A549 (cell line): ENCODE results near the gene JPH2. TPM values are rescaled to one million over a fixed set of nuclear protein-coding genes. Genes with fewer than 3 reads are reported as not detected.

Source experiments
- ATAC-seq, 2 experiments: fragments of 200-7000 bp in 1 of 2; fragments of >200 bp in 1 of 2; cut with Nextera tagmentation in 1 of 2; cut with Tn5 transposase in 1 of 2; 3 replicates each; pipeline versions ENCODE4 v1.8.0 to v1.9.1; 2018 to 2020; ENCODE audit warnings: mild to moderate bottlenecking in 1 of 2, moderate library complexity in 1 of 2
- CTCF ChIA-PET: fragments of 300-600 bp; sonication (Branson Sonifier 250); formaldehyde crosslinking; extraction: SDS; loops from one replicate; lab custom pipeline; 2021; ENCODE audit warnings: antibody characterized with exemption, inconsistent platforms; lab: Yijun Ruan, JAX
- POLR2A ChIA-PET: fragments of 350-600 bp; formaldehyde crosslinking; extraction: SDS; loops from one replicate; lab custom pipeline; 2021; ENCODE audit warnings: antibody characterized with exemption, inconsistent platforms; lab: Yijun Ruan, JAX
- DNase-seq, 2 experiments: peaks; one replicate each; pipeline versions ENCODE4 v3.0.0 to v3.0.0-alpha.2; 2011 to 2016; ENCODE audit warnings: low read depth in 1 of 2, low spot score in 1 of 2
- FAIRE-seq: peaks from 2 replicates; lab custom pipeline; 2011; peaks lifted over from hg19 to GRCh38; lab: Jason Lieb, UNC
- H3K27ac ChIP-seq, 2 experiments: fragments of >200 bp; sonication (Bioruptor Twin); formaldehyde crosslinking; 3 replicates each; pipeline ENCODE4 v1.5.1; 2016 to 2017
- H3K4me1 ChIP-seq: fragments of >200 bp; sonication (Bioruptor Twin); formaldehyde crosslinking; 3 replicates; pipeline ENCODE4 v1.6.1; 2016
- H3K4me2 ChIP-seq: fragments of >200 bp; sonication (Bioruptor Twin); formaldehyde crosslinking; 3 replicates; pipeline ENCODE4 v1.6.1; 2016
- H3K4me3 ChIP-seq: fragments of >200 bp; sonication (Bioruptor Twin); formaldehyde crosslinking; 3 replicates; pipeline ENCODE4 v1.5.1; 2016
- H3K9me3 ChIP-seq: fragments of >200 bp; sonication (Bioruptor Twin); formaldehyde crosslinking; 3 replicates; pipeline ENCODE4 v1.6.1; 2016
- BCL3 ChIP-seq: fragments of >200 bp; sonication (Bioruptor Twin); formaldehyde crosslinking; IDR thresholded peaks from 3 replicates; pipeline ENCODE4 v1.6.1; 2016
- CBX2 ChIP-seq: fragments of 200-600 bp; sonication (generic); IDR thresholded peaks from 2 replicates; pipeline ENCODE4 v1.6.1; 2016; ENCODE audit warnings: low read depth, mild to moderate bottlenecking, borderline replicate concordance
- CBX8 ChIP-seq: fragments of 200-600 bp; sonication (generic); IDR thresholded peaks from 2 replicates; pipeline ENCODE4 v1.6.1; 2016
- CHD2 ChIP-seq: fragments of 150-350 bp; IDR thresholded peaks from 2 replicates; pipeline ENCODE4 v1.6.1; 2014; ENCODE audit warnings: low read length; ENCODE audit not compliant: partially characterized antibody
- CTCF ChIP-seq: fragments of >200 bp; sonication (Bioruptor Twin); formaldehyde crosslinking; IDR thresholded peaks from 3 replicates; pipeline ENCODE4 v1.5.1; 2016
- E2F6 ChIP-seq: IDR thresholded peaks from 2 replicates; pipeline ENCODE4 v1.6.1; 2012; ENCODE audit warnings: low read depth, borderline replicate concordance
- EHF ChIP-seq: fragments of 250-450 bp; sonication (Bioruptor Pico); IDR thresholded peaks from 2 replicates; pipeline ENCODE4 v1.5.0; 2020; ENCODE audit warnings: mild to moderate bottlenecking
- ESRRA ChIP-seq: fragments of 150-350 bp; IDR thresholded peaks from 2 replicates; pipeline ENCODE4 v1.6.1; 2014; ENCODE audit warnings: mild to moderate bottlenecking, low read length, borderline replicate concordance
- FOSB ChIP-seq: fragments of 250-450 bp; sonication (Bioruptor Pico); IDR thresholded peaks from 2 replicates; pipeline ENCODE4 v1.5.0; 2020; ENCODE audit warnings: mild to moderate bottlenecking, moderate library complexity
- FOSL2 ChIP-seq, 2 experiments: fragments of 450-650 bp in 1 of 2; fragments of >200 bp in 1 of 2; sonication (Bioruptor Twin) in 1 of 2; formaldehyde crosslinking; IDR thresholded peaks; 2 replicates each; pipeline versions ENCODE4 v1.5.0 to v1.6.1; 2016 to 2020; ENCODE audit warnings: mild to moderate bottlenecking in 1 of 2, moderate library complexity in 1 of 2
- GATA3 ChIP-seq: IDR thresholded peaks from 2 replicates; pipeline ENCODE4 v1.6.1; 2012; ENCODE audit warnings: borderline replicate concordance
- MAZ ChIP-seq: fragments of 150-350 bp; IDR thresholded peaks from 2 replicates; pipeline ENCODE4 v1.6.1; 2014; ENCODE audit warnings: antibody characterized with exemption, low read depth, low read length, borderline replicate concordance
- MYC ChIP-seq: IDR thresholded peaks from 2 replicates; pipeline ENCODE4 v1.6.1; 2012; ENCODE audit warnings: mild to moderate bottlenecking, inconsistent platforms, low read length, improper control_type of control experiment, borderline replicate concordance
- NFE2L2 ChIP-seq: fragments of 150-350 bp; conservative IDR thresholded peaks from 2 replicates; pipeline ENCODE4 v1.6.1; 2014; ENCODE audit warnings: low read length
- POLR2AphosphoS2 ChIP-seq: conservative IDR thresholded peaks from 2 replicates; pipeline ENCODE4 v1.6.1; 2012; ENCODE audit warnings: low read length, improper control_type of control experiment, inconsistent platforms
- RCOR1 ChIP-seq: fragments of 150-350 bp; IDR thresholded peaks from 2 replicates; pipeline ENCODE4 v1.6.1; 2014; ENCODE audit warnings: antibody characterized with exemption, low read length, low read depth
- REST ChIP-seq: fragments of 200-600 bp; sonication (generic); IDR thresholded peaks from 2 replicates; pipeline ENCODE4 v1.6.1; 2016; ENCODE audit warnings: antibody characterized with exemption, mild to moderate bottlenecking, moderate library complexity
- RNF2 ChIP-seq: fragments of 200-600 bp; sonication (generic); IDR thresholded peaks from 2 replicates; pipeline ENCODE4 v1.6.1; 2016; ENCODE audit warnings: low read depth, mild to moderate bottlenecking, antibody characterized with exemption, moderate library complexity, borderline replicate concordance
- TFCP2L1 ChIP-seq: fragments of 250-450 bp; sonication (Bioruptor Pico); IDR thresholded peaks from 2 replicates; pipeline ENCODE4 v1.5.0; 2021; ENCODE audit warnings: mild to moderate bottlenecking
- USF2 ChIP-seq: fragments of 450-650 bp; IDR thresholded peaks from 2 replicates; pipeline ENCODE4 v1.6.1; 2014; ENCODE audit warnings: antibody characterized with exemption
- WGBS: methylation state at CpG from one replicate; pipeline ENCODE4 v1.1.6; 2017; ENCODE audit errors: missing lambda C conversion rate; 5-methylcytosine and 5-hydroxymethylcytosine counted together
- polyA plus RNA-seq, 4 experiments: library from polyadenylated mRNA; depleted of rRNA in 3 of 4; stranded (reverse); fragments of >200 nt; fragmentation: RNase III in 1 of 4; extraction: RNeasy Plus Mini Kit Qiagen cat#74134 plus additional on column Dnase treatment in 1 of 4; gene quantifications; 2 replicates in 3 of 4; 3 replicates in 1 of 4; pipeline ENCODE4 v1.2.3, GENCODE V29; 2011 to 2017

JPH2 gene
- polyA plus RNA-seq, 2 of the 4 experiments (the other 2 are of a cell fraction), result 0.83 to 3.3 TPM

GRCh38 chr20:44075950-44076232 lies 111.1 kb downstream of the JPH2 start:
- H3K9me3 ChIP-seq, result no peaks in the 10 kb centered on the region
- peaks cover 11% of the 10 kb centered on the region; the same call in 2 of the 3 replicates for H3K4me1 ChIP-seq
- H3K4me3 ChIP-seq, result no peak overlapping the region
- H3K27ac ChIP-seq, result no peak overlapping the region
- CTCF ChIA-PET, result interaction anchor here (1.3 to 1.5 kb wide), 2 partner anchors 231 to 326 kb away, joined by 4 to 6 read pairs; no protein-coding TSS in a partner anchor
- ATAC-seq (no peak), DNase-seq (no peak), FAIRE-seq (no peak)
- POLR2A ChIA-PET, result no interaction called here
- no peak overlapping the region for H3K4me2 ChIP-seq
- 85% methylated on average over 5 of the region's 5 CpGs for WGBS
- TF ChIP-seq NFE2L2 (no peak), USF2 (no peak), RNF2 (no peak), POLR2AphosphoS2 (no peak), CTCF (no peak), RCOR1 (no peak), REST (no peak), MAZ (no peak)

- DNase-seq (no peak), ATAC-seq (no peak), FAIRE-seq (no peak)
- 89% methylated on average over 23 of the region's 23 CpGs for WGBS
- POLR2A ChIA-PET, result no interaction called here
- Histone ChIP-seq H3K4me3 (no peak overlapping the region), H3K9me3 (no peaks in the 10 kb centered on the region), H3K27ac (0 out of 6 replicates have a peak overlapping the region, but pooled peaks of 1 of the 2 experiments have one; percentile 17), H3K4me1 (peaks cover 11% of the 10 kb centered on the region; the same call in 2 of the 3 replicates), H3K4me2 (no peak overlapping the region)
- CTCF ChIA-PET, result interaction anchor here (0.5 to 1.5 kb wide), 5 partner anchors 230 to 627 kb away, joined by 3 to 8 read pairs (median 4); no protein-coding TSS in a partner anchor
- TF ChIP-seq MYC (no peak), FOSB (CRISPR knock-in tag) (no peak), E2F6 (no peak), POLR2AphosphoS2 (no peak), CBX8 (no peak), GATA3 (no peak), TFCP2L1 (CRISPR knock-in tag) (no peak), FOSL2 (IDR thresholded peaks at IDR 0.05) (no peak), FOSL2 (CRISPR knock-in tag; IDR thresholded peaks at IDR 0.05) (no peak), EHF (CRISPR knock-in tag) (no peak), MAZ (no peak), ESRRA (no peak), CBX2 (no peak), CHD2 (no peak), BCL3 (no peak)
These were observed 111.6 kb downstream of the JPH2 start for GRCh38 chr20:44075191-44075949.
